ENCODE results near the gene PERCC1. TPM values are rescaled to one million over a fixed set of nuclear protein-coding genes. Genes with fewer than 3 reads are reported as not detected.

PERCC1 gene
- total and polyA plus RNA-seq, 2 of the 4 experiments (the other 2 are of a cell fraction): not detected

- in situ Hi-C loops (cut with MboI; ENCODE audit: low sequenced_read_pairs): no loop called here
- intact Hi-C loops (cut with micrococcal nuclease): loop anchor here (10.0 kb wide), 1 partner anchor 45 kb away; the partner anchor contains the start of gene CLCN7
Measured at GRCh38 chr16:1429631-1430030, 1.2 kb upstream of the PERCC1 start.

More at GRCh38 chr16:1429631-1430030, 1.2 kb upstream of the PERCC1 start:
- H2BK120ac ChIP-seq (ENCODE audit: low read depth, low read length): no peak overlapping the region
- no peak overlapping the region for H2BK15ac ChIP-seq (ENCODE audit: low read depth, low read length)
- no peak overlapping the region for H2AK5ac ChIP-seq (ENCODE audit: low read depth, low read length)
- no peaks in the 10 kb centered on the region for H4K20me1 ChIP-seq (ENCODE audit: insufficient read depth, low read length)
- H4K91ac ChIP-seq (ENCODE audit: insufficient read depth, low read depth, low read length): no peak overlapping the region
- no peak overlapping the region for H3K23ac ChIP-seq (ENCODE audit: low read depth, low read length)
- H3K36me3 ChIP-seq (ENCODE audit: control insufficient read depth, insufficient read depth, low read length): no peaks in the 10 kb centered on the region
- no peak overlapping the region for H2AFZ ChIP-seq (replicated peaks; ENCODE audit: low read length, poor library complexity)
- TF ChIP-seq BHLHE40 (IDR thresholded peaks at IDR 0.05; ENCODE audit: low read depth, low read length): no peak
- no peak for TF ChIP-seq RAD21 (IDR thresholded peaks at IDR 0.05; ENCODE audit: low read length)
- TF ChIP-seq USF2 (IDR thresholded peaks at IDR 0.05; ENCODE audit: low read depth, low read length): no peak
- TF ChIP-seq POLR2A (IDR thresholded peaks at IDR 0.05; ENCODE audit: low read depth, low read length): no peak
- TF ChIP-seq NFE2L2 (IDR thresholded peaks at IDR 0.05; ENCODE audit: low read depth, low read length): no peak
- no peak for TF ChIP-seq RFX5 (IDR thresholded peaks at IDR 0.05; ENCODE audit: low read depth, low read length)
- no peak for TF ChIP-seq MAZ (IDR thresholded peaks at IDR 0.05; ENCODE audit: borderline replicate concordance, low read depth, low read length)
- TF ChIP-seq RCOR1 (IDR thresholded peaks at IDR 0.05; ENCODE audit: insufficient replicate concordance, low read length): no peak
- TF ChIP-seq CEBPB (IDR thresholded peaks at IDR 0.05; ENCODE audit: low read depth, low read length): no peak
- TF ChIP-seq SMC3 (IDR thresholded peaks at IDR 0.05; ENCODE audit: low read depth, low read length): no peak
- no peak overlapping the region for H3K18ac ChIP-seq (ENCODE audit: low read depth, low read length)
- no peak overlapping the region for H3K4me2 ChIP-seq (ENCODE audit: low read depth, low read length)
- no peaks in the 10 kb centered on the region for H3K9me3 ChIP-seq (ENCODE audit: control insufficient read depth, insufficient read depth, low read length)
- BruUV-seq (replicated peaks): no TSS peak
- DNase-seq (no peak), ATAC-seq (ENCODE audit: low read depth) (no peak)
- no peak overlapping the region for H4K8ac ChIP-seq (ENCODE audit: low read depth in 2 of 2, low read length in 2 of 2)
- no peak overlapping the region for H4K5ac ChIP-seq (ENCODE audit: low read depth, low read length)
- H3K27me3 ChIP-seq (ENCODE audit: control insufficient read depth, insufficient read depth, low read length): peaks cover 10% of the 10 kb centered on the region; the same call in 1 of the 2 replicates
- H3K27ac ChIP-seq (ENCODE audit: insufficient read depth, low read length): no peak overlapping the region
- H3K56ac ChIP-seq (ENCODE audit: extremely low read depth, insufficient read depth, low read length): no peak overlapping the region
- no peak overlapping the region for H3K4ac ChIP-seq (ENCODE audit: low read depth, low read length)
- no peak overlapping the region for H3K4me3 ChIP-seq (ENCODE audit: insufficient read depth, low read depth, low read length)
- dilution Hi-C loops (cut with HindIII; ENCODE audit: low sequenced_read_pairs, unreplicated experiment): no loop called here
- H3K79me1 ChIP-seq (ENCODE audit: low read depth in 1 of 2, low read length in 2 of 2): no peaks in the 10 kb centered on the region
- no peak overlapping the region for H2BK20ac ChIP-seq (ENCODE audit: low read depth, low read length)
- H3K14ac ChIP-seq (replicated peaks; ENCODE audit: low read depth, low read length): no peak overlapping the region
- no peak overlapping the region for H2AK9ac ChIP-seq (replicated peaks; ENCODE audit: low read depth, low read length, poor library complexity)
- POLR2A ChIA-PET (ENCODE audit: unreplicated experiment): no interaction called here
- H3K9ac ChIP-seq (ENCODE audit: low read depth, low read length): no peak overlapping the region
- H2BK5ac ChIP-seq (ENCODE audit: low read depth, low read length, poor library complexity, severe bottlenecking): no peak overlapping the region
- CTCF ChIA-PET: no interaction called here
- no peaks in the 10 kb centered on the region for H3K9me1 ChIP-seq (ENCODE audit: insufficient read depth, low read length)
- 96% methylated on average over 7 of the region's 13 CpGs; no CpG with 5 or more reads in 1 of the 2 experiments for WGBS, 2 experiments (ENCODE audit: extremely low coverage in 2 of 2, insufficient read length in 1 of 2)
- no peaks in the 10 kb centered on the region for H3K4me1 ChIP-seq (ENCODE audit: control insufficient read depth, insufficient read depth, low read length)

All from IMR-90 (cell line).